ENCODE data around the gene EXOC6B.

EXOC6B gene

GRCh38 chr2:72781480-72781879, 44.4 kb downstream of the EXOC6B start:
- Histone ChIP-seq H3K23ac (ENCODE audit: low read length) (no peak overlapping the region), H3K79me1 (ENCODE audit: low read length) (no peaks in the 10 kb centered on the region), H3K4me2 (ENCODE audit: low read length) (no peak overlapping the region), H3K36me3 (ENCODE audit: control insufficient read depth, insufficient read depth, low read length) (no peaks in the 10 kb centered on the region), H3K27me3 (ENCODE audit: insufficient read depth, low read length, poor library complexity) (no peaks in the 10 kb centered on the region), H4K8ac (ENCODE audit: low read depth, low read length) (no peak overlapping the region), H2AK5ac (ENCODE audit: low read length) (no peak overlapping the region), H2BK5ac (ENCODE audit: low read length) (no peak overlapping the region), H3K56ac (ENCODE audit: low read length) (no peak overlapping the region), H3K79me2 (ENCODE audit: control insufficient read depth, insufficient read depth, low read length) (no peaks in the 10 kb centered on the region), H3K4ac (ENCODE audit: low read depth, low read length) (no peak overlapping the region), H3K18ac (ENCODE audit: low read length) (no peak overlapping the region), H3K27ac (ENCODE audit: low read depth, low read length) (no peak overlapping the region), H2BK15ac (replicated peaks; ENCODE audit: low read depth) (no peak overlapping the region), H3K4me3 (ENCODE audit: low read length) (no peak overlapping the region), H3K4me1 (ENCODE audit: control insufficient read depth, low read depth, low read length) (no peaks in the 10 kb centered on the region), H2BK120ac (ENCODE audit: low read depth, low read length) (no peak overlapping the region), H3K9ac (ENCODE audit: low read length) (no peak overlapping the region), H4K5ac (ENCODE audit: low read length) (no peak overlapping the region)
- peak; percentile 37 for DNase-seq
- WGBS (ENCODE audit: extremely low coverage, insufficient coverage, low lambda C conversion rate) = no CpG with 5 or more reads among the region's 5 CpGs

GRCh38 chr2:72780477-72780876, 45.4 kb downstream of the EXOC6B start:
- Histone ChIP-seq H3K27me3 (ENCODE audit: insufficient read depth, low read length, poor library complexity) (no peaks in the 10 kb centered on the region), H3K36me3 (ENCODE audit: control insufficient read depth, insufficient read depth, low read length) (no peaks in the 10 kb centered on the region), H4K5ac (ENCODE audit: low read length) (no peak overlapping the region), H3K9ac (ENCODE audit: low read length) (no peak overlapping the region), H3K4me3 (ENCODE audit: low read length) (no peak overlapping the region), H2BK15ac (replicated peaks; ENCODE audit: low read depth) (no peak overlapping the region), H3K56ac (ENCODE audit: low read length) (no peak overlapping the region), H3K23ac (ENCODE audit: low read length) (no peak overlapping the region), H2BK5ac (ENCODE audit: low read length) (no peak overlapping the region), H2BK120ac (ENCODE audit: low read depth, low read length) (no peak overlapping the region), H4K8ac (ENCODE audit: low read depth, low read length) (no peak overlapping the region), H2AK5ac (ENCODE audit: low read length) (no peak overlapping the region), H3K79me2 (ENCODE audit: control insufficient read depth, insufficient read depth, low read length) (no peaks in the 10 kb centered on the region), H3K4me1 (ENCODE audit: control insufficient read depth, low read depth, low read length) (no peaks in the 10 kb centered on the region), H3K27ac (ENCODE audit: low read depth, low read length) (no peak overlapping the region), H3K79me1 (ENCODE audit: low read length) (no peaks in the 10 kb centered on the region), H3K18ac (ENCODE audit: low read length) (no peak overlapping the region), H3K4ac (ENCODE audit: low read depth, low read length) (no peak overlapping the region), H3K4me2 (ENCODE audit: low read length) (no peak overlapping the region)
- WGBS (ENCODE audit: extremely low coverage, insufficient coverage, low lambda C conversion rate) = no CpG with 5 or more reads among the region's 2 CpGs
- DNase-seq = no peak

- Histone ChIP-seq H3K27me3 (ENCODE audit: insufficient read depth, low read length, poor library complexity) (no peaks in the 10 kb centered on the region), H3K4me1 (ENCODE audit: control insufficient read depth, low read depth, low read length) (peaks cover 3% of the 10 kb centered on the region), H3K9ac (ENCODE audit: low read length) (no peak overlapping the region), H3K4me3 (ENCODE audit: low read length) (no peak overlapping the region), H3K79me1 (ENCODE audit: low read length) (no peaks in the 10 kb centered on the region), H3K23ac (ENCODE audit: low read length) (no peak overlapping the region), H3K18ac (ENCODE audit: low read length) (no peak overlapping the region), H3K4ac (ENCODE audit: low read depth, low read length) (no peak overlapping the region), H3K56ac (ENCODE audit: low read length) (no peak overlapping the region), H2BK120ac (ENCODE audit: low read depth, low read length) (no peak overlapping the region), H4K8ac (ENCODE audit: low read depth, low read length) (no peak overlapping the region), H2AK5ac (ENCODE audit: low read length) (no peak overlapping the region), H3K4me2 (ENCODE audit: low read length) (no peak overlapping the region), H4K5ac (ENCODE audit: low read length) (no peak overlapping the region), H2BK15ac (replicated peaks; ENCODE audit: low read depth) (no peak overlapping the region), H3K79me2 (ENCODE audit: control insufficient read depth, insufficient read depth, low read length) (no peaks in the 10 kb centered on the region), H2BK5ac (ENCODE audit: low read length) (no peak overlapping the region), H3K27ac (ENCODE audit: low read depth, low read length) (no peak overlapping the region), H3K36me3 (ENCODE audit: control insufficient read depth, insufficient read depth, low read length) (no peaks in the 10 kb centered on the region)
- DNase-seq = no peak
- WGBS (ENCODE audit: extremely low coverage, insufficient coverage, low lambda C conversion rate) = no CpG with 5 or more reads among the region's 2 CpGs
Observed at GRCh38 chr2:72779495-72779894, 46.3 kb downstream of the EXOC6B start.

- no CpG with 5 or more reads among the region's 1 CpG for WGBS (ENCODE audit: extremely low coverage, insufficient coverage, low lambda C conversion rate)
- no peaks in the 10 kb centered on the region for H3K79me2 ChIP-seq (ENCODE audit: control insufficient read depth, insufficient read depth, low read length)
- H3K27ac ChIP-seq (ENCODE audit: low read depth, low read length) = no peak overlapping the region
Observed at GRCh38 chr2:72778410-72778809, 47.4 kb downstream of the EXOC6B start.

GRCh38 chr2:72770879-72771461, 54.9 kb downstream of the EXOC6B start:
- H3K4ac ChIP-seq (ENCODE audit: low read depth, low read length) = no peak overlapping the region
- H3K27ac ChIP-seq (ENCODE audit: low read depth, low read length) = no peak overlapping the region
- H3K23ac ChIP-seq (ENCODE audit: low read length) = no peak overlapping the region
- no peak overlapping the region for H2BK120ac ChIP-seq (ENCODE audit: low read depth, low read length)
- H3K18ac ChIP-seq (ENCODE audit: low read length) = no peak overlapping the region
- H3K56ac ChIP-seq (ENCODE audit: low read length) = no peak overlapping the region
- no peak overlapping the region for H2BK15ac ChIP-seq (replicated peaks; ENCODE audit: low read depth)
- no peak overlapping the region for H3K4me3 ChIP-seq (ENCODE audit: low read length)
- peaks cover 3% of the 10 kb centered on the region for H3K79me1 ChIP-seq (ENCODE audit: low read length)
- H3K27me3 ChIP-seq (ENCODE audit: insufficient read depth, low read length, poor library complexity) = no peaks in the 10 kb centered on the region
- no CpG with 5 or more reads among the region's 2 CpGs for WGBS (ENCODE audit: extremely low coverage, insufficient coverage, low lambda C conversion rate)
- H3K4me1 ChIP-seq (ENCODE audit: control insufficient read depth, low read depth, low read length) = peaks cover 3% of the 10 kb centered on the region
- no peak overlapping the region for H4K8ac ChIP-seq (ENCODE audit: low read depth, low read length)
- DNase-seq = peak; percentile 77
- H2AK5ac ChIP-seq (ENCODE audit: low read length) = no peak overlapping the region
- H3K4me2 ChIP-seq (ENCODE audit: low read length) = no peak overlapping the region
- no peaks in the 10 kb centered on the region for H3K79me2 ChIP-seq (ENCODE audit: control insufficient read depth, insufficient read depth, low read length)
- no peak overlapping the region for H2BK5ac ChIP-seq (ENCODE audit: low read length)
- no peak overlapping the region for H3K9ac ChIP-seq (ENCODE audit: low read length)
- H3K36me3 ChIP-seq (ENCODE audit: control insufficient read depth, insufficient read depth, low read length) = no peaks in the 10 kb centered on the region
- H4K5ac ChIP-seq (ENCODE audit: low read length) = no peak overlapping the region

More at GRCh38 chr2:72778410-72778809, 47.4 kb downstream of the EXOC6B start:
- DNase-seq = no peak
- H2BK120ac ChIP-seq (ENCODE audit: low read depth, low read length) = no peak overlapping the region
- no peak overlapping the region for H3K23ac ChIP-seq (ENCODE audit: low read length)
- H3K4ac ChIP-seq (ENCODE audit: low read depth, low read length) = no peak overlapping the region
- no peak overlapping the region for H2BK15ac ChIP-seq (replicated peaks; ENCODE audit: low read depth)
- H3K36me3 ChIP-seq (ENCODE audit: control insufficient read depth, insufficient read depth, low read length) = no peaks in the 10 kb centered on the region
- no peak overlapping the region for H3K9ac ChIP-seq (ENCODE audit: low read length)
- H4K5ac ChIP-seq (ENCODE audit: low read length) = no peak overlapping the region
- no peak overlapping the region for H4K8ac ChIP-seq (ENCODE audit: low read depth, low read length)
- H3K79me1 ChIP-seq (ENCODE audit: low read length) = no peaks in the 10 kb centered on the region
- H2AK5ac ChIP-seq (ENCODE audit: low read length) = no peak overlapping the region
- no peaks in the 10 kb centered on the region for H3K27me3 ChIP-seq (ENCODE audit: insufficient read depth, low read length, poor library complexity)
- H3K56ac ChIP-seq (ENCODE audit: low read length) = no peak overlapping the region
- no peak overlapping the region for H3K4me2 ChIP-seq (ENCODE audit: low read length)
- H3K4me3 ChIP-seq (ENCODE audit: low read length) = no peak overlapping the region
- no peak overlapping the region for H2BK5ac ChIP-seq (ENCODE audit: low read length)
- H3K18ac ChIP-seq (ENCODE audit: low read length) = no peak overlapping the region
- peaks cover 3% of the 10 kb centered on the region for H3K4me1 ChIP-seq (ENCODE audit: control insufficient read depth, low read depth, low read length)

- H3K27me3 ChIP-seq (ENCODE audit: insufficient read depth, low read length, poor library complexity) = no peaks in the 10 kb centered on the region
- no peak overlapping the region for H3K4me3 ChIP-seq (ENCODE audit: low read length)
- no peak overlapping the region for H2AK5ac ChIP-seq (ENCODE audit: low read length)
- H4K5ac ChIP-seq (ENCODE audit: low read length) = no peak overlapping the region
- no peak overlapping the region for H3K18ac ChIP-seq (ENCODE audit: low read length)
- no peak overlapping the region for H2BK15ac ChIP-seq (replicated peaks; ENCODE audit: low read depth)
- DNase-seq = no peak
- no peak overlapping the region for H2BK120ac ChIP-seq (ENCODE audit: low read depth, low read length)
- no peak overlapping the region for H3K27ac ChIP-seq (ENCODE audit: low read depth, low read length)
- H3K79me2 ChIP-seq (ENCODE audit: control insufficient read depth, insufficient read depth, low read length) = no peaks in the 10 kb centered on the region
- H3K79me1 ChIP-seq (ENCODE audit: low read length) = no peaks in the 10 kb centered on the region
- no peak overlapping the region for H3K56ac ChIP-seq (ENCODE audit: low read length)
- H4K8ac ChIP-seq (ENCODE audit: low read depth, low read length) = no peak overlapping the region
- no peak overlapping the region for H3K4ac ChIP-seq (ENCODE audit: low read depth, low read length)
- no peaks in the 10 kb centered on the region for H3K36me3 ChIP-seq (ENCODE audit: control insufficient read depth, insufficient read depth, low read length)
- no peak overlapping the region for H3K4me2 ChIP-seq (ENCODE audit: low read length)
- WGBS (ENCODE audit: extremely low coverage, insufficient coverage, low lambda C conversion rate) = no CpG with 5 or more reads among the region's 2 CpGs
- no peaks in the 10 kb centered on the region for H3K4me1 ChIP-seq (ENCODE audit: control insufficient read depth, low read depth, low read length)
- no peak overlapping the region for H3K23ac ChIP-seq (ENCODE audit: low read length)
- no peak overlapping the region for H3K9ac ChIP-seq (ENCODE audit: low read length)
- H2BK5ac ChIP-seq (ENCODE audit: low read length) = no peak overlapping the region
Observed at GRCh38 chr2:72765997-72766609, 59.7 kb downstream of the EXOC6B start.
